HepG2 (cell line): ENCODE results near the gene LCMT2. TPM values are rescaled to one million over a fixed set of nuclear protein-coding genes. Genes with fewer than 3 reads are reported as not detected.

Experiments used
- CBX1 ChIP-seq: IDR thresholded peaks from one replicate; pipeline ENCODE4 v1.6.1; 2016; ENCODE audit warnings: antibody characterized with exemption, low read depth
- CCDC6 ChIP-seq: sonication (generic); formaldehyde crosslinking; IDR thresholded peaks from 2 replicates; pipeline ENCODE4 v1.8.1; 2022; ENCODE audit warnings: mild to moderate bottlenecking, missing genetic modification reagents, moderate library complexity
- CREM ChIP-seq, 2 experiments: sonication (generic) in 1 of 2; formaldehyde crosslinking in 1 of 2; IDR thresholded peaks; 2 replicates each; pipeline versions ENCODE4 v1.4.0 to v1.6.1; 2016 to 2020; ENCODE audit warnings: antibody characterized with exemption in 1 of 2, mild to moderate bottlenecking in 1 of 2, missing genetic modification reagents in 1 of 2
- DNMT1 ChIP-seq: sonication (generic); formaldehyde crosslinking; IDR thresholded peaks from 2 replicates; pipeline ENCODE4 v1.5.1; 2020; ENCODE audit warnings: mild to moderate bottlenecking, missing genetic modification reagents
- EEA1 ChIP-seq: sonication (generic); formaldehyde crosslinking; IDR thresholded peaks from 2 replicates; pipeline ENCODE4 v1.5.1; 2020; ENCODE audit warnings: mild to moderate bottlenecking, missing genetic modification reagents, borderline replicate concordance
- GFI1 ChIP-seq: sonication (generic); formaldehyde crosslinking; IDR thresholded peaks from 2 replicates; pipeline ENCODE4 v1.5.0; 2020; ENCODE audit warnings: missing genetic modification reagents, mild to moderate bottlenecking, borderline replicate concordance
- KDM4B ChIP-seq: sonication (generic); formaldehyde crosslinking; IDR thresholded peaks from 2 replicates; pipeline ENCODE4 v1.4.0; 2020; ENCODE audit warnings: missing genetic modification reagents
- KLF13 ChIP-seq: sonication (generic); formaldehyde crosslinking; IDR thresholded peaks from 2 replicates; pipeline ENCODE4 v1.4.0; 2020; ENCODE audit warnings: mild to moderate bottlenecking, missing genetic modification reagents
- KMT2B ChIP-seq: IDR thresholded peaks from 2 replicates; pipeline ENCODE4 v1.6.1; 2016; ENCODE audit warnings: missing genetic modification reagents, missing compliant biosample characterization
- MBD4 ChIP-seq: IDR thresholded peaks from 2 replicates; pipeline ENCODE4 v1.6.1; 2012; ENCODE audit warnings: low read length, inconsistent platforms, borderline replicate concordance
- SAP130 ChIP-seq: IDR thresholded peaks from 2 replicates; pipeline ENCODE4 v1.6.1; 2016; ENCODE audit warnings: low read depth
- SATB2 ChIP-seq: sonication (generic); formaldehyde crosslinking; IDR thresholded peaks from 2 replicates; pipeline ENCODE4 v1.5.0; 2020; ENCODE audit warnings: missing genetic modification reagents
- SOX13 ChIP-seq, 3 experiments: fragments of 450-650 bp in 1 of 3; sonication (generic) in 1 of 3; formaldehyde crosslinking in 1 of 3; IDR thresholded peaks in 2 of 3; conservative IDR thresholded peaks in 1 of 3; 2 replicates each; pipeline versions ENCODE4 v1.5.0 to v1.6.1; 2016 to 2020; ENCODE audit warnings: antibody characterized with exemption in 1 of 3, mild to moderate bottlenecking in 1 of 3, missing compliant biosample characterization in 1 of 3, missing genetic modification reagents in 1 of 3, moderate library complexity in 1 of 3
- SSRP1 ChIP-seq: IDR thresholded peaks from 2 replicates; pipeline ENCODE4 v1.6.1; 2016; ENCODE audit warnings: control low read depth
- TARDBP ChIP-seq: sonication (generic); formaldehyde crosslinking; IDR thresholded peaks from 2 replicates; pipeline ENCODE4 v1.8.0; 2022; ENCODE audit warnings: mild to moderate bottlenecking, missing genetic modification reagents
- TBX3 ChIP-seq: fragments of 450-650 bp; IDR thresholded peaks from 2 replicates; pipeline ENCODE4 v1.6.1; 2017; ENCODE audit warnings: antibody characterized with exemption, mild to moderate bottlenecking, inconsistent platforms, borderline replicate concordance
- TEAD2 ChIP-seq: sonication (generic); formaldehyde crosslinking; IDR thresholded peaks from 2 replicates; pipeline ENCODE4 v1.9.0; 2021; ENCODE audit warnings: missing genetic modification reagents
- ZNF569 ChIP-seq: sonication (generic); formaldehyde crosslinking; IDR thresholded peaks from 2 replicates; pipeline ENCODE4 v1.5.0; 2020; ENCODE audit warnings: mild to moderate bottlenecking, missing genetic modification reagents, moderate library complexity, borderline replicate concordance
- ZNF766 ChIP-seq: sonication (generic); formaldehyde crosslinking; IDR thresholded peaks from 2 replicates; pipeline ENCODE4 v1.5.0; 2020; ENCODE audit warnings: missing genetic modification reagents, borderline replicate concordance
- ZSCAN20 ChIP-seq: sonication (generic); formaldehyde crosslinking; IDR thresholded peaks from 2 replicates; pipeline ENCODE4 v1.4.0; 2020; ENCODE audit warnings: missing genetic modification reagents, mild to moderate bottlenecking, borderline replicate concordance
- ZZZ3 ChIP-seq: sonication (generic); formaldehyde crosslinking; IDR thresholded peaks from 2 replicates; pipeline ENCODE4 v1.4.0; 2020; ENCODE audit warnings: missing genetic modification reagents, mild to moderate bottlenecking, borderline replicate concordance
- polyA plus RNA-seq, 8 experiments: library from polyadenylated mRNA; depleted of rRNA in 3 of 8; stranded (reverse) in 7 of 8; unstranded in 1 of 8; fragments of >200 nt; fragmentation: Illumina TruSeq in 4 of 8; extraction: Trizol in 4 of 8; gene quantifications; 2 replicates each; pipeline versions ENCODE4 v1.2.1 to v1.2.3, GENCODE V29; 2011 to 2016; ENCODE audit warnings: low read depth in 4 of 8, missing spikeins in 1 of 8, mixed read lengths in 1 of 8; ENCODE audit not compliant: insufficient read depth in 1 of 8
- total RNA-seq, 5 experiments: library from RNA; depleted of rRNA; stranded (reverse); fragments of >200 nt; fragmentation: Illumina TruSeq; extraction: Trizol; gene quantifications; 2 replicates each; pipeline ENCODE4 v1.2.3, GENCODE V29; 2016; ENCODE audit warnings: low read depth in 1 of 5
- TF ChIP-seq, protein P1 (sequence below): sonication (generic); formaldehyde crosslinking; IDR thresholded peaks from 2 replicates; pipeline ENCODE4 v1.9.0; 2021; ENCODE audit warnings: missing genetic modification reagents, mild to moderate bottlenecking, borderline replicate concordance
- TF ChIP-seq, protein P2 (sequence below): sonication (generic); formaldehyde crosslinking; IDR thresholded peaks from 2 replicates; pipeline ENCODE4 v1.8.1; 2023; ENCODE audit warnings: mild to moderate bottlenecking, missing genetic modification reagents
- TF ChIP-seq, protein P3 (sequence below): IDR thresholded peaks from 2 replicates; pipeline ENCODE4 v1.6.1; 2016; ENCODE audit warnings: low read depth

The LCMT2 gene
- total and polyA plus RNA-seq, 2 of the 13 experiments (the other 11 are each of a cell fraction or from before 2014, with no cell fraction given) = 6.9 to 9.1 TPM

DNA sequence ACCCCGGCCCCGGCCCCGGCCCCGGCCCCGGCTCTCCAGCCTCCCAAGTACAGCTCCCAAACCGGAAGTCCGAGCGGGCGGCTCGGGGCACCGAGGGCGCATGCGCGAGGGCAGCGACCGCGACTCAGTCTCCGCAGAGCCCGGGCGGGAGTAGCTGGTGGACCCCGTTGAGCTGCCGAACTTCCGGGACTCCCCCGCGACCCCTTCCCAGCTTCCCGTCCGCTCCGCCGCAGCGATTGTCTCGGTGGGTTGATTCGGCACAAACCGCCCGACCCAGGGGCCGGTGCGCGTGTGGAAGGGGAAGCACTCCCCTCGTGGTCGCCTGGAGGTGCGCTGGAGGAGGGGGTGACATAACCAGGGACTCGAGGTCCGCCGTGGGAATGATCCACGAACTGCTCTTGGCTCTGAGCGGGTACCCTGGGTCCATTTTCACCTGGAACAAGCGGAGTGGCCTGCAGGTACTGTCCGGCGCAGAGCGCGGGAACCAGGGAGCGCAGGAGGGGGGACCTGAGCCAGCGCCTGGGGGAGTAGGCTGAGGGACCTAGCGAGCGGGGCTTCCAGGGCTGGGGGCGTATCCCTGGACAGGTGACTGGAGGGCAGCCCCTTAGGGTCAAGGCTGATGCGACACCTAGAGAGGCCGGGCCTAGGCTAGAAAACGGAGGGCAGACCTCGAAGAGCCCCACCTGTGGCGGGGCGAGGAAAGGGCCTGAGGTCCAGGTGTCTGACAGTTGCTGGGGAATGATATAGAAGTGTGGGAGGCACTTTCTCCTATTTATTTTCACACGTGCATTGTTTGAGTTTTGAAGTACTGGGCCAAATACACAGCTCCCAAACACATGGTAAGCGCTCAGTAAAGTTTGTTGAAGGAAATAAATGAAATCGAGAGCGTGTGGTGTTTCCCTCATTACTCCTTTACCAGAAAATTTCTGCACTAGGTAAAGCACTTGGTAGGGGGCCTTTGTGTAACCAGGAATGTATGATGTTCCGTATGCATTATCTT, 40.9 kb upstream of the LCMT2 start, which contains the start of the genes TUBGCP4 and ZSCAN29 (continued):
- peak; percentile 66; the same call in 1 of the 2 replicates for TF ChIP-seq TARDBP (CRISPR knock-in tag)
- TF ChIP-seq SSRP1 (CRISPR knock-in tag) = no peak
- TF ChIP-seq ZNF766 = 0 out of 2 replicates have a peak, but pooled peaks have one; percentile 41
- no peak for TF ChIP-seq KDM4B
- no peak for TF ChIP-seq SATB2 (CRISPR knock-in tag)
- no peak; the same call in 1 of the 2 replicates for TF ChIP-seq SOX13 (IDR thresholded peaks at IDR 0.05)
- no peak for TF ChIP-seq SOX13 (CRISPR knock-in tag; conservative IDR thresholded peaks at IDR 0.05 in 1 of 2, IDR thresholded peaks at IDR 0.05 in 1 of 2)
- TF ChIP-seq, protein P1, sequence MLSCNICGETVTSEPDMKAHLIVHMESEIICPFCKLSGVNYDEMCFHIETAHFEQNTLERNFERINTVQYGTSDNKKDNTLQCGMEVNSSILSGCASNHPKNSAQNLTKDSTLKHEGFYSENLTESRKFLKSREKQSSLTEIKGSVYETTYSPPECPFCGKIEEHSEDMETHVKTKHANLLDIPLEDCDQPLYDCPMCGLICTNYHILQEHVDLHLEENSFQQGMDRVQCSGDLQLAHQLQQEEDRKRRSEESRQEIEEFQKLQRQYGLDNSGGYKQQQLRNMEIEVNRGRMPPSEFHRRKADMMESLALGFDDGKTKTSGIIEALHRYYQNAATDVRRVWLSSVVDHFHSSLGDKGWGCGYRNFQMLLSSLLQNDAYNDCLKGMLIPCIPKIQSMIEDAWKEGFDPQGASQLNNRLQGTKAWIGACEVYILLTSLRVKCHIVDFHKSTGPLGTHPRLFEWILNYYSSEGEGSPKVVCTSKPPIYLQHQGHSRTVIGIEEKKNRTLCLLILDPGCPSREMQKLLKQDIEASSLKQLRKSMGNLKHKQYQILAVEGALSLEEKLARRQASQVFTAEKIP (CRISPR knock-in tag) = no peak
- no peak for TF ChIP-seq MBD4
- TF ChIP-seq, protein P2, sequence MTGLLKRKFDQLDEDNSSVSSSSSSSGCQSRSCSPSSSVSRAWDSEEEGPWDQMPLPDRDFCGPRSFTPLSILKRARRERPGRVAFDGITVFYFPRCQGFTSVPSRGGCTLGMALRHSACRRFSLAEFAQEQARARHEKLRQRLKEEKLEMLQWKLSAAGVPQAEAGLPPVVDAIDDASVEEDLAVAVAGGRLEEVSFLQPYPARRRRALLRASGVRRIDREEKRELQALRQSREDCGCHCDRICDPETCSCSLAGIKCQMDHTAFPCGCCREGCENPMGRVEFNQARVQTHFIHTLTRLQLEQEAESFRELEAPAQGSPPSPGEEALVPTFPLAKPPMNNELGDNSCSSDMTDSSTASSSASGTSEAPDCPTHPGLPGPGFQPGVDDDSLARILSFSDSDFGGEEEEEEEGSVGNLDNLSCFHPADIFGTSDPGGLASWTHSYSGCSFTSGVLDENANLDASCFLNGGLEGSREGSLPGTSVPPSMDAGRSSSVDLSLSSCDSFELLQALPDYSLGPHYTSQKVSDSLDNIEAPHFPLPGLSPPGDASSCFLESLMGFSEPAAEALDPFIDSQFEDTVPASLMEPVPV (CRISPR knock-in tag) = peak; percentile 75; the same call in 1 of the 2 replicates
- no peak for TF ChIP-seq CBX1
- TF ChIP-seq EEA1 (CRISPR knock-in tag) = no peak; the same call in 1 of the 2 replicates
- TF ChIP-seq GFI1 (CRISPR knock-in tag) = 0 out of 2 replicates have a peak, but pooled peaks have one; percentile 40
- no peak; the same call in 1 of the 2 replicates for TF ChIP-seq KLF13 (CRISPR knock-in tag)
- peak; percentile 41; the same call in 1 of the 2 replicates for TF ChIP-seq CREM (IDR thresholded peaks at IDR 0.05)
- no peak for TF ChIP-seq CREM (CRISPR knock-in tag; IDR thresholded peaks at IDR 0.05)
- peak; percentile 44; the same call in 1 of the 2 replicates for TF ChIP-seq KMT2B (CRISPR knock-in tag)
- no peak; the same call in 1 of the 2 replicates for TF ChIP-seq CCDC6 (CRISPR knock-in tag)
- TF ChIP-seq TEAD2 (CRISPR knock-in tag) = no peak
- TF ChIP-seq ZSCAN20 (CRISPR knock-in tag) = no peak
- 0 out of 2 replicates have a peak, but pooled peaks have one; percentile 36 for TF ChIP-seq DNMT1 (CRISPR knock-in tag)
- TF ChIP-seq, protein P3, sequence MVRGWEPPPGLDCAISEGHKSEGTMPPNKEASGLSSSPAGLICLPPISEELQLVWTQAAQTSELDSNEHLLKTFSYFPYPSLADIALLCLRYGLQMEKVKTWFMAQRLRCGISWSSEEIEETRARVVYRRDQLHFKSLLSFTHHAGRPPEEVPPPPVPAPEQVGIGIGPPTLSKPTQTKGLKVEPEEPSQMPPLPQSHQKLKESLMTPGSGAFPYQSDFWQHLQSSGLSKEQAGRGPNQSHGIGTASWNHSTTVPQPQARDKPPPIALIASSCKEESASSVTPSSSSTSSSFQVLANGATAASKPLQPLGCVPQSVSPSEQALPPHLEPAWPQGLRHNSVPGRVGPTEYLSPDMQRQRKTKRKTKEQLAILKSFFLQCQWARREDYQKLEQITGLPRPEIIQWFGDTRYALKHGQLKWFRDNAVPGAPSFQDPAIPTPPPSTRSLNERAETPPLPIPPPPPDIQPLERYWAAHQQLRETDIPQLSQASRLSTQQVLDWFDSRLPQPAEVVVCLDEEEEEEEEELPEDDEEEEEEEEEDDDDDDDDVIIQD = no peak
- peak; percentile 77; the same call in 1 of the 2 replicates for TF ChIP-seq TBX3
- peak; percentile 81 for TF ChIP-seq SAP130
- TF ChIP-seq ZNF569 (CRISPR knock-in tag) = no peak
- TF ChIP-seq ZZZ3 (CRISPR knock-in tag) = peak; percentile 37; the same call in 1 of the 2 replicates
